ENCODE results near the gene NBEA. TPM values are rescaled to one million over a fixed set of nuclear protein-coding genes. Genes with fewer than 3 reads are reported as not detected.

Gene NBEA
- total RNA-seq, 1 donor from 2014 or later: 12.0 TPM

- DNase-seq (ENCODE audit: extremely low spot score in 2 of 2): no peak
- Histone ChIP-seq H3K27me3 (no peaks in the 10 kb centered on the region), H3K4me1 (no peaks in the 10 kb centered on the region), H3K36me3 (no peaks in the 10 kb centered on the region), H3K27ac (no peak overlapping the region), H3K9me3 (no peaks in the 10 kb centered on the region), H3K4me3 (peak overlapping the region in 1 of 2 donors; percentile 38)
- intact Hi-C loops (cut with DNase I): no loop called here
- TF ChIP-seq POLR2AphosphoS5 (IDR thresholded peaks at IDR 0.05; ENCODE audit: insufficient read depth in 1 of 2, low read depth in 1 of 2) (no peak), POLR2A (IDR thresholded peaks at IDR 0.05) (no peak)
- TF ChIP-seq, protein P1, sequence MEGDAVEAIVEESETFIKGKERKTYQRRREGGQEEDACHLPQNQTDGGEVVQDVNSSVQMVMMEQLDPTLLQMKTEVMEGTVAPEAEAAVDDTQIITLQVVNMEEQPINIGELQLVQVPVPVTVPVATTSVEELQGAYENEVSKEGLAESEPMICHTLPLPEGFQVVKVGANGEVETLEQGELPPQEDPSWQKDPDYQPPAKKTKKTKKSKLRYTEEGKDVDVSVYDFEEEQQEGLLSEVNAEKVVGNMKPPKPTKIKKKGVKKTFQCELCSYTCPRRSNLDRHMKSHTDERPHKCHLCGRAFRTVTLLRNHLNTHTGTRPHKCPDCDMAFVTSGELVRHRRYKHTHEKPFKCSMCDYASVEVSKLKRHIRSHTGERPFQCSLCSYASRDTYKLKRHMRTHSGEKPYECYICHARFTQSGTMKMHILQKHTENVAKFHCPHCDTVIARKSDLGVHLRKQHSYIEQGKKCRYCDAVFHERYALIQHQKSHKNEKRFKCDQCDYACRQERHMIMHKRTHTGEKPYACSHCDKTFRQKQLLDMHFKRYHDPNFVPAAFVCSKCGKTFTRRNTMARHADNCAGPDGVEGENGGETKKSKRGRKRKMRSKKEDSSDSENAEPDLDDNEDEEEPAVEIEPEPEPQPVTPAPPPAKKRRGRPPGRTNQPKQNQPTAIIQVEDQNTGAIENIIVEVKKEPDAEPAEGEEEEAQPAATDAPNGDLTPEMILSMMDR (IDR thresholded peaks at IDR 0.05): no peak
Observed at GRCh38 chr13:35473802-35474201, 531.7 kb downstream of the NBEA start.

- H3K27ac ChIP-seq: peak overlapping the region; percentile 55
- no peak for DNase-seq (ENCODE audit: extremely low spot score in 2 of 2)
- no peaks in the 10 kb centered on the region for H3K4me1 ChIP-seq
- no peaks in the 10 kb centered on the region for H3K27me3 ChIP-seq
- no peaks in the 10 kb centered on the region for H3K9me3 ChIP-seq
- intact Hi-C loops (cut with DNase I): no loop called here
- H3K36me3 ChIP-seq: no peaks in the 10 kb centered on the region
- H3K4me3 ChIP-seq: peak overlapping the region; percentile 38 to 41
- TF ChIP-seq POLR2AphosphoS5 (IDR thresholded peaks at IDR 0.05; ENCODE audit: insufficient read depth in 1 of 2, low read depth in 1 of 2) (no peak), POLR2A (IDR thresholded peaks at IDR 0.05) (no peak)
- TF ChIP-seq, protein P1 (IDR thresholded peaks at IDR 0.05): no peak
Observed at GRCh38 chr13:35474496-35475211, 532.6 kb downstream of the NBEA start.

DNA sequence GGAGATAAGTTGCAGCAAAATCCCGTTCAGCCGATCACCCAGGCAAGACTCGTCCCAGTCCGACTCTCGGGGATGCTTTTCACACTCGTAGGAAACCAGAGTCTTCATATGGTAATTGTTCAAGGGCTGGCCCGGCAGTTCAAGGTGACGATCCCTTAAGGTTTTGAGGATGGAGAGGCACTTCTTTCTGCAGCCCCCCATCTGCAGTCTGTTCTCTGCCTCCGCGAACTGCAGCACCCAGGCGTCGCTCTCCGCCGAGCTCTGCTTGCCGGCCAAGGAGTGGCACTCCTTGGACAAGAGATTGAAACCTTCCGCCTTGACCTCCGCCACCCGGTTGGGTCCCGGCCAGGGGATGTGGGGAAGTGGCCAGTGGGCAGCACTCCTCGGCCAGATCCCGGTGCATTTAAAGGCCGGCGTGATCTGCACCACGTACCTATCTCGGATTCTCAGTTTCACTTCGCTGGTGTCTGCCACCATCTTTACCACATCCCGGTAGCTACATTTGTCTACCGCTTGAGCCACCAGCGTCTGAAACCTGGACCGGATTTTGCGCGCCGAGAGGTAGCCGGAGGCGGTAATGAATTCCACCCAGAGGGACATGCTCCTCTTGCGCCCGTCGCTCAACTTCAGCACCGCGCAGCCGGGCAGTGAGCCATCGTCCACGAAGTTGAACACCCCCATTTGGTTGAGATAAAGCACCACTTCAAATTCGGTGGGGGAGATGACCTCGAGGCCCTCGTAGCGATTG, 533.3 kb downstream of the NBEA start:
- intact Hi-C loops (cut with DNase I): no loop called here
- H3K4me1 ChIP-seq: no peaks in the 10 kb centered on the region
- H3K27me3 ChIP-seq: no peaks in the 10 kb centered on the region
- H3K36me3 ChIP-seq: no peaks in the 10 kb centered on the region
- H3K4me3 ChIP-seq: peak overlapping the region; percentile 38 to 41
- DNase-seq (ENCODE audit: extremely low spot score in 2 of 2): no peak
- TF ChIP-seq POLR2AphosphoS5 (IDR thresholded peaks at IDR 0.05; ENCODE audit: insufficient read depth in 1 of 2, low read depth in 1 of 2): no peak
- TF ChIP-seq, protein P1 (IDR thresholded peaks at IDR 0.05): no peak
- TF ChIP-seq POLR2A (IDR thresholded peaks at IDR 0.05): no peak
- H3K9me3 ChIP-seq: no peaks in the 10 kb centered on the region
- peak overlapping the region; percentile 55 for H3K27ac ChIP-seq

- no peak for DNase-seq (ENCODE audit: extremely low spot score in 2 of 2)
- H3K27me3 ChIP-seq: no peaks in the 10 kb centered on the region
- no peaks in the 10 kb centered on the region for H3K36me3 ChIP-seq
- intact Hi-C loops (cut with DNase I): no loop called here
- H3K4me1 ChIP-seq: no peaks in the 10 kb centered on the region
- no peaks in the 10 kb centered on the region for H3K9me3 ChIP-seq
- peak within 1 kb of the TSS; percentile 55 for H3K27ac ChIP-seq
- peak within 1 kb of the TSS; percentile 38 to 41 for H3K4me3 ChIP-seq
- no peak for TF ChIP-seq POLR2A (IDR thresholded peaks at IDR 0.05)
- TF ChIP-seq POLR2AphosphoS5 (IDR thresholded peaks at IDR 0.05; ENCODE audit: insufficient read depth in 1 of 2, low read depth in 1 of 2): peak in 1 of 2 donors; percentile 13
- TF ChIP-seq, protein P1 (IDR thresholded peaks at IDR 0.05): no peak
Observed at GRCh38 chr13:35475960-35476943, 534.2 kb downstream of the NBEA start, which contains the start of gene MAB21L1. Gene MAB21L1 (minus strand): TSS chr13:35476689. CDS start chr13:35476138, 551 bp downstream.

Data from vagina (tissue), 2 donors.